GM18858 (cell line): Measurements from ENCODE around the gene STAT5B.

Source experiments
- ATAC-seq: cut with Tn5 transposase; IDR thresholded peaks from one replicate; pipeline ENCODE4 v1.9.1; 2021; ENCODE audit not compliant: unreplicated experiment

The STAT5B gene

DNA sequence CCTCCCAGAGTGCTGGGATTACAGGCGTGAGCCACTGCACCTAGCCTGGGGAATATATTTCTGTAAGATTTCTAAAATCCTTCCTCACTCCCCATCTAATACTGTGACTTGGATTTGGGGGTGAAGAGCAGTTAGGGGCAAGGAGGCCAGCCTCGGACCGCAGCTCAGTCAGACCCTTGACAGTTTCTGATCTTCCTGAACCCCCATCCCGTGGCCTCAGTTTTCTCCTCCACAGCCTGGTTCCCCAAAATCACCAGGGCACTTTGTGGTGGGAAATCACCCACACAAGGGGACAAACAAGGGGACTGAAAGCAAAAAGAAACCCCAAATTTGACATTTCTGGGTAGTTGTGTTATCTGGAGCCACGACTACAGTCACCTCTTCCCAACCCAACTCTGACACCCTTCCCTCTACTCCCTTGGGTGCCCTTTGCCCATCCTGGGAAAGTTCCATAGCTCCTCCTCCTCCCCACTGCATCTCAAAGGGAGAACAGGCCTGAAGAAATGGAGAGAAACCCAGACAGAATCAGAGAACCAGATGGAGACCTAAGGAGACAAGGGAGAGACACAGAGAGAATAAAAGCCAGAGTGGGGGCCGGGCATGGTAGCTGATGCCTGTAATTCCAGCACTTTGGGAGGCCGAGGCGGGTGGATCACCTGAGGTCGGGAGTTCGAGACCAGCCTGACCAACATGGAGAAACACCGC lies 9.3 kb upstream of the STAT5B start:
- ATAC-seq = no peak

DNA sequence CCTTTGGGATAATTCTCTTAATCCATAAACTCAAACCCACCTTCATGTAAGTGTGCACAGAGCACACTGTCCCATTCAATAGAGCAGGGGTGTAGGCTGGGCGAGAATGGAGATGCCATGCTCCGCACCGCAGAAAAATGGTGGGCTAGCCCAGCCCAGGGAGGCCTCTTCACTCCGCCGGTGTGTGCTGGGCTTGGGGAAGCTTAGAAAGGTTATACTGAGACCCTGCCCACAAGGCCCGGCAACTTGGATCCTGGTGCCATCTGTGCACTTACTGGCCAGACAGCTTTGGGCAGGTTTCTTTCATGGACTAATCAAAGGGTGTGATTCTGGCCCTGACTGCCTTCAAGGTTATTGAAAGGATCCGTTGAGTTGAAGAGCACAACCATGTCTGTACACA lies 8.4 kb upstream of the STAT5B start:
- no peak for ATAC-seq

DNA sequence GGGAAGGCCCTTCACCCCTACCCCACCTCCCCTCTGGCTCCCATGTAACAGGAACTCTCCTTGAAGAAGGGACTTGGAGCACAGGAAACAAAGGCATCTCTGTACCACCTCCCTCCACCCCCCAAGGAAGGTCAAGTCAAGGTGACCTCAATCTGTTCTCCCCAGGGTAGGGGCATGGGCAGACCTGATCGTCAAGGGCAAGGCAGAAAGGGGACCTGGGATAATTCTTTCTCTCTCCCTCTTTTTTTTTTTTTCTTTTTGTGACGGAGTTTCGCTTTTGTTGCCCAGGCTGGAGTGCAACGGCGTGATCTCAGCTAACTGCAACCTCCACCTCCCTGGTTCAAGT lies 7.8 kb upstream of the STAT5B start:
- ATAC-seq = no peak

DNA sequence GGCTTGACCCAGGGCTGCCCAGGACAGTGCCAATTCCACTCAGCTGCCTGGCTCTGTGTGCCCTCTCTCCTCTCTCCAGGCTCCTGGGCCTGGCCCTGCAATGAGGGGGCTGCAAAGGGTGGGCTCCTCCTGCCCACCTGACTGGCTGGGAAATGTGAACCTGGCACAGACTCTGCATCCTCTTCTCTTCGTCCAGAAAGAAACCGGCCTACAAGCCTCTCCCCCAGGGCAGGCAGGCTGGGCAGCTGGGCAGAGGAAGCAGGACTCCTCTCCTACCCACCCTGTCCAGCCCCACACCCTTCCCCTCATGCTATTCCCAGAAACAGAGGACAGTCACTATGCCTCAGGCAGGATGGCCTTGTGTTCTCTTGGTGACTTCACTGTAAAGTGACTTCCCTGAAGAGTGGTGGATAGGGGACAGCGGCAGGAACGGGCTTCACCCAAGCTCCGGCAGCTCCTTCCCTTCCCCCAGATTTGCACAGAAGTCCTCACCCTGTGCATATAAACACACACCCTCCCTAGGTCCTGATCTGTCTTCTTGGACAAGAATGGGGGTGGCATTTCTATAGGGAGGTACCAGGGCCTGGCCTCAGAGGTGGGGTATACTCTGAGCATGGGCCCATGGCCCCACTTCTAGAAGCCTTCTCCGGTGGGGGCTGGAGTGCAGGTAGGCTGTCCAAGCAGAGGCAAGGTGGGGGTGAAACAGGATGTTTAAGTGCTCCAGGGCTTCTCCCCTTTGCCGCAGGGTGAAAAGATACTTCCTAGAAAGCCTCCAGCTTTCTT lies 7.2 kb upstream of the STAT5B start:
- no peak for ATAC-seq

DNA sequence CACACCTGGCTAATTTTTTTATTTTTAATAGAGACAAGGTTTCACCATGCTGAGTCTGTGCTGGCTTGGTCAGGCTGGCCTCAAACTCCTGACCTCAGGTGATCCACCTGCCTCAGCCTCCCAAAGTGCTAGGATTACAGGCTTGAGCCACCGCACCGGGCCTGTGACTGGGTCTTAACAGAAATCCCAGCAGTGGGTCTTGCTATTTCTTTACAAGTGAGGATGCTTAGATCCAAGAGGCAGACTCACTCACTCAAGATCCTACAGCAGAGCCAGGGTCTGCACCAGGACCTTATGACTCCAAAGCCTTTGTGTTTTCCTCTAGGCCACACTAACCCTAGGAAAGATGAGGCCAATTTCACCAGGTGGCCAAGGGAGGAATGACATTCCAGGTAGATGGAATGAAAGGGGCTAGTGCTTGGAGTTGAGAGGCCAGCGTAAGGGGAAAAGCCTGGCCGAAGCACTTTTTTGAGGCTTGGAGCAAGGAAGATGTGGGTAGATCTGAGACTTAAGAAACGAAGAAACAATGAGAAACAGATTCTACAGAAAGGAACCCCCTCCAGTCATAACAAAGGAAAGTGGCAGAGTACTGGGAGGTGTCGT lies 6.4 kb upstream of the STAT5B start:
- ATAC-seq = no peak

DNA sequence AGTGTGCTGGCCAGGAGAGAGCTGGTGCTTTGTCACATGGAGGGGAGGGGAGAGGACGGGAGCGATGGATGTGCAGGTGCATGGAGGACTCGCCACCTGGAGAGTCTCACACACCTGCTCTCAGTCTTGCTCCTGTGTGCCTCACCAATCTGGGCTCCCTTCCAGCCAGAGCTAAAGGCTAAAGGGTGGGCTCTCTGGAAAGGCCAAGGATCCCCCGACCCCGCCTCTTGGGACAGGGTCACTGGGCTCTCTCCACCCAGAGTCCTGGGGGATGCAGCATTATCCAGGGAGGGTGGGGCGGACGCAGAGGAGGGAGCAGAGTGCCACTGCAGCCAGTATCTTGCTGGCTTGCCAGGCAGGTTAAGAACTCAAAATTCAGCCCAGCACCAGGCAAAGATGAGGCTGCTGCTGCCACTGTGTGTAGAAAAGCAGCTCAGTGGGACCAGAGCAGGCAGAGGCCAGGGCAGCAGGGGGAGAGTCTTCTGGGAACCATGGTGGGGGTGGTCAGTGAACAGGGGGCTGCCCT lies 5.4 kb upstream of the STAT5B start:
- ATAC-seq = no peak

DNA sequence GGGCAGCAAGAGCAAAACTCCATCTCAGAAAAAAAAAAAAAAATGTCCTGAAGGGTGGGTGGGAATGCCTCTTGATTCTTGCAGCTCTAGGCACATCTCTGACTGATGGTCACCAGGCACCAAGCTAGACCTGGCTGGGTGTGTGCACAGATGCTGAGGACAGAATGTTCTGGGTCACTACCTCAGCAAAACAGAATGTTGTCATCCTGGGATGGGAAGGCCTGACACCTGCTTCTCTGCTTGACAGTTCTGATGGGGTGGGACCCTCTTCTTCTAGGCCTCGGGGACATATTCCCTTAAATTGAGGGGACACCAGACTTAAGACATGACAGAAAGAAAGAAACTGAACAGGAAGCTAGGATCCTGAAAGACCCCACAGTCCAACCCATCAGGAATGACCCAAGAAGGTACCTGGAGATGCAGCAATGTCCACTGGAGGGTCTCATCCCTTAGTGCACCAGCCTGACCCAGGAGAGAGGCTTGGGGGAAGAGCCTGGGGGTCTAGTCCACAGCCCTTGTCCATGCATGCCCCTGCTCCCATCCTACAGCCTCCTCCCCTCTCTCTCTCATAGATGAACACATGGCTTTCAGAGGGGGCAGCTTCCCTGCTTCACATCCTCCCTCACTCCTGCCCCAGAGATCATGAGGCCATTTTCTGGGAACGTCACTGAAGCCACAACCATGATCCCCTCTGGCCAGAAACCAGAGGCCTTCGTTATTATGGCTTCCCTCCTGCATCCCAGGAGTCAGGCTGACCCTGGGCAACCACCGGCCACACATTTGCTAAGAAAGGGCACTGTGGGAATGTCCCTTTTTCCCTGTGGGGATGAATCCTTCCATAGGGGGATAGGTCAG lies 3.8 kb upstream of the STAT5B start:
- ATAC-seq = no peak

DNA sequence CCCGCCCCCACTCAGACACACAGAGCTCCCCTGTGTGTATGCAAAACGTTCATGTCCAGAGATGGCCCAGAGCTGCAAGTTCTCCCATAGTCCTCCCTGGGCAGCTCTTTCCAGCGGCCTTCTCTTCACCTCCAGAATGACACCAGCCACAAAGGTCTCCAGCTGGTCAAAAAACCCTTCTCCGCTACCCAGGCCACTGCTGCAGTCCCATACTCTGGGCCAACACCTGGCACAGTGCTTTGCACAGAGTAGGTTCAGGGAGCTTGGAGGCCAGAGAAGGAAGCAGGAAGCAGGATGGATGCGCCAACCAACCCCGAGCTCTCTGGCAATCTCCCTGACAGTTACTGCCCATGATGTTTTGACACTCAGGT lies 1.1 kb upstream of the STAT5B start:
- no peak for ATAC-seq

DNA sequence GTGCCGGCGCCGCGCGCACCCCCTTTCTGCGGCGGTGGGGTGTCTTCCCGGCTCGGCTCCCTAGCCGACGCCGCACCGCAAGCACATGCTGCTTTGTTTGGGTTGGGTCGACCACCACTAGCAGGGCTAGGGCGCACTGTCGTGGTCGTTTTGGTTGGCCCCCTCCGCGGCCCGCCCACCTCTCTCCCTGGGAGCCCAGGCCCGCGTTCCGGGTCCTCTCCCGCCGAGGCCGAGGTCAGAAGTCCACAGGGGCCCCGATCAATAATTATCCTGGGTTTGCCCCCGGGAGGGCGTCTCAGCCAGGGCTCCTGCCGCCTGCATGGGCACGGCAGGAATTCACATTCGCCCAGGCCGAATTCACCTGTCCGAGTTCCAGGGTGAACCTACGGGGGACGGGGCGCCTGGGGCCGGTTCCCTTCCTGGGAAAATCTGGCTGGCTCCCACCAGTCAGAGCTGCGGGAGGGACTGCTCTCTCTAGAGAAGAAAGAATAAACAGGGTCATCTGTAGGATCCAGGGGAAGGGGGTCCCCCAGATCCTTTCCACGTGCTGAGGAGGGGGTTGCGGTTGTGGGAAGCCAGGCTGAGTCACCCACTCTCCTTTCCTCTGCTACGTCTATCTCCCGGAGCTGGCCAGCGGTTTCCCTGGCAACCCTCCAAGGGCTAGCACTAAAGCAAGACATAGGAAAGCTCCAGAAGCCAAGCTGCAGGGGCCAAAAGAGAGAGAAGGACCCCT lies 584 bp upstream of the STAT5B start:
- ATAC-seq = no peak

DNA sequence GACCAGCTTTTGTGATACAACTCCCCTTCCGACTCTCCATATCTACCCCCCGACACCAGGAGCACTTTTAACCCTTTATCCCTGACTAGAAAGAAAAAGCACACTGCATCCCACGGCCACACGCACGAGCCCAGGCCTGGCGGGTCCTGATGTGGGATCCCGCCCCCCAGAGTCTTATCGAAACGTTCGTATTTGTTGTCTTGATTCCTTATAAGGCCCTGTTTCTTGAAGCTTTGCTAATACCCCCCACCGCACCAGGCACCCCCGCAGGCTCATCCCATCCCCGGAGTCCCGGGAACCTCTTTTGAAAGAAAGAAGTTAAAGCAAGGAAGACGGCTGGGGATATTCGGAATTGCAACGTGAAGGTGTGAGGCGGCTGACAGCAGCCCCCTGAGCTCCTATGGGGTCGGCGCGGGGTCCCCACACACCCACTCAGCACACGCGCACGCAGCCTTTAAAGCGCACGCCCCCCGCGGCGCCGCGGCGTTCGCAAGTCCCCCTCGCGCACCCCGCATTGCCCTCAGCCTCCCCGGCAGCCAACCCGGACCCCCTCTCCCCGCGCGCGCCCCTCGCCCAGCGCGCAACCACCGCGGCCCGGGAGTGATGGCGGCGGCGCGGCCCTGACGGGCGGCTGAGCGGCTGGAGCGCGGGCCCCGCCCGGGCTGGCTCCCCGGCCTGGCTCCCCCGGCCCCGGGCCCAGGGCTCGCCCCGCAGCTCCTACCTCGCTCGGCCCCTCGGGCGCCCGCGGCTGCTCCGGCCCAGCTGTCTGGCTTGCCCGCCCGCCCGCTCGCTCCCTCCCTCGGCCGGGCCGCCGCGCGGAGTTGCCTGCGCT lies 448 bp downstream of the STAT5B start:
- ATAC-seq = peak; percentile 40

DNA sequence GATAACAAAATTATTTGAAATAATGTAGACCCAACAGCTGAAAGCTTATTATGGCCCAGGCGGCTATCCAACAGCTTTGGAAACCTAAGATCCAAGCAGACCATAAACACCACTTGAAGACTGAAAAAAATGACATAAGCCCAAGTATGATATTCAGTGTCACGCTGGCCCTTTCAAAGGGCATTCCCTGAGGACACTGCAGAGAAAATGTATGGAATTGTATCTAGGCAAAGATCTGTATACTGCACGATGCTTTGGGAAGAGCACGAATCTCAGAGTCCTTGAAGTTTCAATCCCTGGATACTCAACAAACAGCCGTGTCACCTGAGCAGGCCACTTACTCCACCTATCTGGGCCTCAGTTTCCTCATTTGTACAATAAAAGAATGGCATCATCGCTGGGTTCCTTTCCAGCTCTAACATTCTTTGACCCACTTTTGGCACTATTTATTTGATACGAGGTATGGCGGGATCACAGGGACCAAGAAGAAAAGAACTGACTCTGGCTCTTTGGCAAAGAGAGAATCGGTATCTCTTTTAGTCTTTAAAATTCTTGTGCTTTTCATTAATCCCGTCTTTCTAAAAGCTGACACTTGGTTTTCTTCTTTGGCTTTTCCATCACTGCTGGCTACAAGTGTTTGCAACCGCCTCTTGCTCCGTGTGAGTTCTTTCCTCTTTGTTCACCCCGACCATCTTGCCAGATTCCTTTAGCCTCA lies 1.2 kb downstream of the STAT5B start:
- no peak for ATAC-seq

DNA sequence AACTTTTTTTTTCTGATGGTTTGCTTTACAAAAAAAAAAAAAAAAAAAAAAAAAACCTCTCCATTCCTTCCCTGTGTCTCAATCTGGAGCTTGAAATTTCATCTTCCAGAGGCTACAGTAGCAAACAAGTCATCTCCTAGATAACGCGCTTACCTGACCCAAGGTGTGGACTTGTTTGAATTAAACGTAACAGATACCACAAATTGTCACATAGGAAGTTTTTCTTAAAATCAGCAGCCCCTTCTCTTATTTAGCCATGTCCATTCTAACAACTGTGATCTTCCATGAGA lies 2.0 kb downstream of the STAT5B start:
- ATAC-seq = no peak

DNA sequence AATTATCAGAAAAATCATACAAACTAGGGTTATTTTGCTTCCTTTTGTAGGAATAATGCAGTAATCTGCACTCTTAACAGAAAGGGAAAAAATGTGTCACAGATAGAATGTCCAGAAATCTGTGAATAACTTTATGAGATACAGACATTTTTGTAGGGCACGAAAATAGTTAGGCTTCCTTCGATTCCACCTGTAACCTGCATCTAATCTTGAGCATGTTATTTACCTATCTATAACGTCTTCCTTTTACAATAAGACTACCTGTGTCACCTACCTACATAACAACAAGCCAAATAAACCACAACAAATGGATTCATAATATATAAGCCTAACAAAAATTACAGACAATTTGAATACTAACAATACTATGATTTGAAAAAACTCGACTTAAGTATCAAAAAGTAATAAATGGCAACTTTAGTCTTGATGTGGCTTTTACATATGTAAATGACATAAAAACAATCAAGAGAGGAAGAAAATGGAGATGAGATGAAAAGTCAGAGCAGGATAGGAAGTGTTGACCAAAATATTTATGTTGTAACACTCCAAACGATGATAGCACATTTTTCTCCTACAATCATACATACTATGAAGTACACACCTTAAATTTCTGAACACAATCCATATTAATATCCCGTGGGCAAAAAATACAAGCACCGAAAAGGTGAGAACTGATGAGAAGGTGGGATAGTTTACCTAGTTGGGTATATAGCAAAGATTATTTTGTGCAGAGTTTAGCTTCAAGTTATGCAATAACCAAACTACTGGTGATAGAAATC lies 2.5 kb downstream of the STAT5B start:
- no peak for ATAC-seq

DNA sequence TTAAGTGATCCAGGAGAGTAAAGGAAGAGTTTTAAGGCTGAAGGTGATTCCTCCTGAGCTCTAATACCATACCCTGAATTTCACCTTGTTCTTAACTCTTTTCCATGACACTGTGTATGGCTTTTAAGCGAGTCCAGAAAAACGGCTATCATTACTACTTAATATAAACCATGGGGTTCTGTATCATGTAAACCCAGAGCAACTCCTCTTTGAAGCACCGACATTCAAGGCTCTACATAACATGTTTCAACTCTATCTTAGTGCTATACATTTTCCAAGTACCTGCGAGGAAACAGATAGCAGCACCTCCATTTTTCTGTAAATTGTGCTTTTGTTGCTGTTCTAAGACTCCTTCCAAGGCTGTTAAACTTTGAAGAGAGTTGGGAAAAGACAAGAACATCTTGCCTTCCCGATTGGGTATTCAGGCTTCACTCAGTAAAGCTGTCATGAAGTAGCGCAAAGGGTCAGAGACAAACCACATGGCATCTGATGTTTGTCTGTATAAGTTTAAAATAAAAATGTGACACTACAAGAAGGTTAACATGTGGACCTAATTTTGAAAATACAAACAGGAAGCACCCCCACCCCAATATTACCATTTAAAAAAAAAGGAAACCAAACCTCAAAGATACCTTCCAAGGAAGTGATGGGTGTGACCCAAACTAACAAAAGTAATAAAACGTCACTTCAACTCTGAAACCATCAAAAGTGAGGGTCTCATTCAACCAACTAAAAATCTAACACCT lies 3.9 kb downstream of the STAT5B start:
- ATAC-seq = no peak

DNA sequence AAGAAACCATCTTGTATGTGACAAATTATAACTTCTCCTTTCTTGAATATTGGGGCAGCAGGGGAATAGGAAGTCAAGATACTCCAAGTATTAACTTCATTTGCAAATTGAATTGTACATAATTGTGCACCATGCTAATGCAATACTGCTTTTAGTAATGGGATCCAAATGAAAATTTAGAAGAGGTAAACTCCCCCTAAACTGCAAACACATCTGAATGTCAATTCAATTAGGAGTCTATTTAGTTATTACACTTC lies 4.5 kb downstream of the STAT5B start:
- no peak for ATAC-seq

DNA sequence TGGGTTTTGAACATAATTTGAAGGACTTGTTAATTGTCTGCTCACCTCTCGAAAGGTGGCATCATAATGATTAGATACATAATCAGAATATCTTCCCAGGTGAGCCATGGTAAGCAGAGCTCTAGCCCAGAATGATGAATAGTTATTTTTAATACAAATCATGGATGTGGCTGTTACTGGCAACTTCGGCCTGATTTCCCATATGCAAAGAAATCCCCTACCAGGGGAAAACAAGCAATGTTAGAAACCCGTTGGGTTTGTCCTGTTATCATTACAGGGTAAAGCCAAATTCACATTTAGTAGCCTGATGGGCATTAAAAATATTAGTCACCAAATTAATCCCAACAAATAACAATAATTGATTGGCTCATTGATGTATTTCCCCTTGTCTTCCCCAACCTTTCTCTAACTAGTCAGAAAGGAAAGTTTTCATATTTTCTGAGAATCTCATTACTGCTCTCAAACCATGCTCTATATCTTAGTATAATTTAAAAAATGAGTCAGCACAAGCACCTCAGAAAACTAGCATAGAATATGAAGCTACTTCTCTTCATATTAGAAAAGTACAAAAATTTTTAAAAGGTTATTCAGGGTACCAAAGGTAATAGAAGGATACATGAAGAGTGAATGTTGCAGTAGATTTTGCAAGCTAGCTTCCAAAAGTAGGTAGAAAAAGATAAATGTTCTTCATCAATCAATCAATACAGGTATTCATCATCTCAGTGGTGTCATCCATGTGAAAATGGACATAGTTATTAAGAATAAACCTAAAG lies 5.0 kb downstream of the STAT5B start:
- no peak for ATAC-seq

DNA sequence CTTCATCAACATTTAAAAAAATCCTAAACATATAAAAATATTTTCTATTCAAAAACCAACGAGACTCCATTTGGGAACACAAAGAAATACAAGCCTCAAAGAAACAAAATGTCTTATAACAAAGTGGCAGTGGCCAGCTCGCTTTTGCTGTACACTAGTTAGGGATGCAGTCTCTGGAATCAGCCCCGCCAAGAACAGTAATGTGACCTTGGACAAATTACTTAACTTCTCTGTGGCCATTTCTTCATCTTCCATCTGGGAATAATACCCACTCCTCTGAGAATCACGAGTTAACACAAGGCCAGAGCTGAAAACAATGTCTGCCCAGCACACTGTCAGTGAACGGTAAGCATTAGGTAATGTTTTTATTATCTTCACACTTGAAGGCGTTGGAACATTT lies 5.6 kb downstream of the STAT5B start:
- ATAC-seq = no peak
